GM12878 (cell line): ENCODE measurements around the gene ZNF511. TPM values are rescaled to one million over a fixed set of nuclear protein-coding genes. Genes with fewer than 3 reads are reported as not detected.

ENCODE experiments used
- ATAC-seq: fragments of 200-7000 bp; cut with Tn5 transposase; 3 replicates; pipeline ENCODE4 v1.9.1; 2020; ENCODE audit warnings: mild to moderate bottlenecking, moderate library complexity
- BruUV-seq: library from RNA; stranded (reverse); fragments of 400-500 nt; replicated peaks from 2 replicates; lab custom pipeline; 2021; lab: Mats Ljungman, UMichigan
- CTCF ChIA-PET: fragments of 300-600 bp; sonication (Branson Sonifier 250); formaldehyde crosslinking; extraction: SDS; loops from one replicate; lab custom pipeline; 2021; ENCODE audit warnings: inconsistent platforms; lab: Yijun Ruan, JAX
- POLR2A ChIA-PET: fragments of 350-600 bp; formaldehyde crosslinking; extraction: SDS; loops from one replicate; lab custom pipeline; 2021; ENCODE audit warnings: inconsistent platforms; lab: Charles Lee
- RAD21 ChIA-PET: fragments of 300-600 bp; sonication (Branson Sonifier 250); formaldehyde crosslinking; loops from one replicate; lab custom pipeline; 2023; ENCODE audit warnings: antibody characterized with exemption; ENCODE audit not compliant: unreplicated experiment; lab: Charles Lee
- SMC1A ChIA-PET: fragments of 300-600 bp; sonication (Branson Sonifier 250); formaldehyde crosslinking; loops from one replicate; lab custom pipeline; 2023; ENCODE audit not compliant: unreplicated experiment, uncharacterized antibody; lab: Charles Lee
- DNase-seq: peaks from one replicate; pipeline ENCODE4 v3.0.0-alpha.2; 2011; ENCODE audit warnings: low read depth, low spot score
- FAIRE-seq: peaks from 3 replicates; lab custom pipeline; 2011; peaks lifted over from hg19 to GRCh38; lab: Jason Lieb, UNC
- H2AFZ ChIP-seq: 2 replicates; pipeline ENCODE4 v1.6.0; 2011; ENCODE audit warnings: low read depth, low read length, control low read depth; ENCODE audit not compliant: control insufficient read depth
- H3K27ac ChIP-seq: 2 replicates; pipeline ENCODE4 v1.5.1; 2011; ENCODE audit warnings: control low read depth; ENCODE audit not compliant: control insufficient read depth, insufficient read depth
- H3K27me3 ChIP-seq, 2 experiments: replicated peaks in 1 of 2; 2 replicates each; pipeline versions ENCODE4 v1.6.0 to v1.6.1; 2011; ENCODE audit warnings: low read length in 1 of 2; ENCODE audit not compliant: control insufficient read depth in 2 of 2, insufficient read depth in 2 of 2
- H3K36me3 ChIP-seq, 2 experiments: 2 replicates each; pipeline ENCODE4 v1.5.1; 2011; ENCODE audit warnings: low read length in 1 of 2; ENCODE audit not compliant: control insufficient read depth in 2 of 2, insufficient read depth in 2 of 2
- H3K4me1 ChIP-seq: 2 replicates; pipeline ENCODE4 v1.6.1; 2011; ENCODE audit warnings: mild to moderate bottlenecking, low read length, moderate library complexity, mixed read lengths; ENCODE audit not compliant: control insufficient read depth, insufficient read depth
- H3K4me2 ChIP-seq: 2 replicates; pipeline ENCODE4 v1.6.0; 2011; ENCODE audit warnings: control low read depth; ENCODE audit not compliant: control insufficient read depth, insufficient read depth
- H3K4me3 ChIP-seq: fragments of 200-600 bp; sonication (generic); 2 replicates; pipeline ENCODE4 v1.5.1; 2016
- H3K79me2 ChIP-seq: 2 replicates; pipeline ENCODE4 v1.6.0; 2011; ENCODE audit warnings: low read length; ENCODE audit not compliant: control insufficient read depth, insufficient read depth
- H3K9ac ChIP-seq: 2 replicates; pipeline ENCODE4 v1.8.0; 2011; ENCODE audit warnings: low read length, control low read depth, mixed read lengths; ENCODE audit not compliant: control insufficient read depth, insufficient read depth
- H3K9me3 ChIP-seq: replicated peaks from 3 replicates; pipeline ENCODE4 v1.5.1; 2011; ENCODE audit warnings: mild to moderate bottlenecking, low read length; ENCODE audit not compliant: control insufficient read depth, insufficient read depth
- H4K20me1 ChIP-seq: 2 replicates; pipeline ENCODE4 v1.6.0; 2011; ENCODE audit not compliant: control insufficient read depth, insufficient read depth
- ASH2L ChIP-seq: fragments of 300-600, 200-600 bp; sonication (generic); IDR thresholded peaks from 2 replicates; pipeline ENCODE4 v1.6.1; 2017; ENCODE audit warnings: low read depth, mild to moderate bottlenecking, borderline replicate concordance
- CHD1 ChIP-seq: IDR thresholded peaks from 2 replicates; pipeline ENCODE4 v1.6.1; 2012; ENCODE audit warnings: low read depth, low read length, improper control_type of control experiment
- FOS ChIP-seq: IDR thresholded peaks from 3 replicates; pipeline ENCODE4 v1.6.1; 2011; ENCODE audit warnings: borderline replicate concordance; ENCODE audit not compliant: insufficient read length; ENCODE audit errors: extremely low read depth
- JUND ChIP-seq: IDR thresholded peaks from 2 replicates; pipeline ENCODE4 v1.6.1; 2012; ENCODE audit warnings: low read depth, mild to moderate bottlenecking, low read length, improper control_type of control experiment, moderate library complexity
- KAT2A ChIP-seq: conservative IDR thresholded peaks from 2 replicates; pipeline ENCODE4 v1.6.1; 2011; ENCODE audit warnings: low read depth, low read length; ENCODE audit not compliant: control insufficient read depth
- MEF2B ChIP-seq: fragments of 450-650 bp; IDR thresholded peaks from 2 replicates; pipeline ENCODE4 v1.6.1; 2018; ENCODE audit warnings: mild to moderate bottlenecking, moderate library complexity; ENCODE audit not compliant: partially characterized antibody, poor library complexity, severe bottlenecking
- NFYA ChIP-seq: IDR thresholded peaks from 2 replicates; pipeline ENCODE4 v1.6.1; 2011; ENCODE audit warnings: low read depth, mild to moderate bottlenecking, low read length, improper control_type of control experiment, borderline replicate concordance
- NR2C1 ChIP-seq: fragments of 450-650 bp; IDR thresholded peaks from 2 replicates; pipeline ENCODE4 v1.6.1; 2017; ENCODE audit warnings: antibody characterized with exemption, mild to moderate bottlenecking, moderate library complexity
- RFX5 ChIP-seq: IDR thresholded peaks from 2 replicates; pipeline ENCODE4 v1.6.1; 2011; ENCODE audit warnings: low read depth, low read length, improper control_type of control experiment
- SRF ChIP-seq, 2 experiments: IDR thresholded peaks; 2 replicates each; pipeline ENCODE4 v1.6.1; 2011; ENCODE audit warnings: low read depth in 2 of 2, low read length in 2 of 2, mild to moderate bottlenecking in 1 of 2, moderate library complexity in 1 of 2
- SUZ12 ChIP-seq: fragments of 200-600 bp; sonication (generic); IDR thresholded peaks from one replicate; pipeline ENCODE4 v1.6.1; 2018; ENCODE audit warnings: antibody characterized with exemption, mild to moderate bottlenecking; ENCODE audit not compliant: unreplicated experiment
- TAF1 ChIP-seq: IDR thresholded peaks from 2 replicates; pipeline ENCODE4 v1.6.1; 2011; ENCODE audit warnings: mild to moderate bottlenecking, low read depth, low read length, borderline replicate concordance
- TBL1XR1 ChIP-seq: IDR thresholded peaks from 2 replicates; pipeline ENCODE4 v1.6.1; 2012; ENCODE audit warnings: low read depth, low read length, improper control_type of control experiment
- YY1 ChIP-seq: IDR thresholded peaks from 2 replicates; pipeline ENCODE4 v1.6.1; 2011; ENCODE audit warnings: low read depth, mild to moderate bottlenecking, low read length
- ZNF384 ChIP-seq: IDR thresholded peaks from 2 replicates; pipeline ENCODE4 v1.6.1; 2012; ENCODE audit warnings: low read depth, mild to moderate bottlenecking, low read length, improper control_type of control experiment, borderline replicate concordance
- WGBS: methylation state at CpG from one replicate; pipeline ENCODE4 v1.1.6; 2016; ENCODE audit warnings: low lambda C conversion rate; ENCODE audit not compliant: insufficient replicate concordance, insufficient coverage; ENCODE audit errors: missing lambda C conversion rate; 5-methylcytosine and 5-hydroxymethylcytosine counted together
- in situ Hi-C: fragments of 300-500 bp; cut with MboI; formaldehyde crosslinking; loops from 9 replicates; pipeline ENCODE4 v1.14.3; 2018; ENCODE audit warnings: mixed read lengths
- intact Hi-C: fragments of 100-400 bp; cut with micrococcal nuclease; formaldehyde crosslinking; loops from one replicate; pipeline ENCODE4 v1.14.2; 2022; ENCODE audit not compliant: unreplicated experiment
- polyA plus RNA-seq, 11 experiments: library from polyadenylated mRNA; depleted of rRNA in 4 of 11; unstranded in 6 of 11; stranded (reverse) in 5 of 11; fragments of >200 nt; fragmentation: Nextera tagmentation in 4 of 11; fragmentation: Illumina TruSeq in 1 of 11; extraction: Ambion mirVana in 4 of 11; extraction: Trizol in 1 of 11; gene quantifications; 1 replicate in 1 of 11; 2 replicates in 10 of 11; pipeline versions ENCODE4 v1.2.1 to v1.2.3, GENCODE V29; 2011 to 2016; ENCODE audit warnings: inconsistent platforms in 2 of 11, missing spikeins in 2 of 11, low read depth in 1 of 11
- total RNA-seq, 4 experiments: library from RNA; depleted of rRNA in 3 of 4; stranded (reverse); fragments of >200 nt in 3 of 4; fragmentation: Illumina TruSeq in 1 of 4; extraction: Trizol in 1 of 4; gene quantifications; 2 replicates each; pipeline versions ENCODE4 v1.2.1 to v1.2.3, GENCODE V29; 2013 to 2021
- TF ChIP-seq, protein P1 (sequence below): fragments of 450-650 bp; IDR thresholded peaks from 2 replicates; pipeline ENCODE4 v1.6.1; 2016; ENCODE audit warnings: mild to moderate bottlenecking
- TF ChIP-seq, protein P2 (sequence below): IDR thresholded peaks from 2 replicates; pipeline ENCODE4 v1.6.1; 2012; ENCODE audit warnings: improper control_type of control experiment, low read depth, low read length; ENCODE audit not compliant: insufficient replicate concordance

ZNF511 gene
- total and polyA plus RNA-seq, 10 of the 15 experiments (the other 5 are each of a cell fraction or from before 2014, with no cell fraction given) = 0.58 to 110 (median 32.0) TPM

DNA sequence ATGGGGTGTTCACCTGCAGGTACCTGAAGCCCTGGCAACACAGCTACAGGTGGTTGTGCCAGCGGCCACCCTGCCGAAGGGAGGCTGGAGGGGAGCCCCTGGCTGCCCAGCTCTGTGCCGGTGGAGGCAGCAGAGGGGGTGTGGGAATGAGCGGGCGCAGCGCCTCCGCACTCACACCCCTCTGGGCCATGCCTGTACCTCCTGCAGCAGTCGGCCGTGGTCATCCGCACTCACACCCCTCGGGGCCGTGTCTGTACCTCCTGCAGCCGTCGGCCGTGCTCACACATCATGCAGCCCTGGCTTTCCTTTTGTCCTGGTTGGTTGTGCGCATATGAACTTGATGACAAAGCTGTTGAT lies 1.7 kb downstream of the ZNF511 start:
- Histone ChIP-seq H2AFZ (no peak overlapping the region), H3K9me3 (no peaks in the 10 kb centered on the region), H3K27me3 (no peaks in the 10 kb centered on the region), H3K36me3 (peaks cover 0 to 7% of the 10 kb centered on the region in 2 experiments; a peak in 3 of 4 replicates), H3K4me2 (no peak overlapping the region), H3K27ac (no peak overlapping the region), H3K9ac (no peak overlapping the region), H3K4me3 (no peak overlapping the region), H3K79me2 (peaks cover 30% of the 10 kb centered on the region), H4K20me1 (no peaks in the 10 kb centered on the region), H3K4me1 (peaks cover 19% of the 10 kb centered on the region)
- no peak for FAIRE-seq
- RAD21 ChIA-PET = no interaction called here
- no peak for DNase-seq
- CTCF ChIA-PET = interaction anchor here (1.5 kb wide), 1 partner anchor 10 kb away, joined by 3 read pairs; no protein-coding TSS in a partner anchor
- POLR2A ChIA-PET = no interaction called here
- WGBS = 96% methylated on average over 16 of the region's 16 CpGs
- in situ Hi-C loops = no loop called here
- no peak for ATAC-seq
- no TSS peak for BruUV-seq
- SMC1A ChIA-PET = no interaction called here
- intact Hi-C loops = no loop called here
- TF ChIP-seq, protein P1, sequence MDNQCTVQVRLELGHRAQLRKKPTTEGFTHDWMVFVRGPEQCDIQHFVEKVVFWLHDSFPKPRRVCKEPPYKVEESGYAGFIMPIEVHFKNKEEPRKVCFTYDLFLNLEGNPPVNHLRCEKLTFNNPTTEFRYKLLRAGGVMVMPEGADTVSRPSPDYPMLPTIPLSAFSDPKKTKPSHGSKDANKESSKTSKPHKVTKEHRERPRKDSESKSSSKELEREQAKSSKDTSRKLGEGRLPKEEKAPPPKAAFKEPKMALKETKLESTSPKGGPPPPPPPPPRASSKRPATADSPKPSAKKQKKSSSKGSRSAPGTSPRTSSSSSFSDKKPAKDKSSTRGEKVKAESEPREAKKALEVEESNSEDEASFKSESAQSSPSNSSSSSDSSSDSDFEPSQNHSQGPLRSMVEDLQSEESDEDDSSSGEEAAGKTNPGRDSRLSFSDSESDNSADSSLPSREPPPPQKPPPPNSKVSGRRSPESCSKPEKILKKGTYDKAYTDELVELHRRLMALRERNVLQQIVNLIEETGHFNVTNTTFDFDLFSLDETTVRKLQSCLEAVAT = no peak
- TF ChIP-seq TAF1 (no peak), ASH2L (no peak), YY1 (no peak), RFX5 (no peak), FOS (no peak), NFYA (no peak), TBL1XR1 (no peak), JUND (no peak), NR2C1 (no peak), SUZ12 (no peak), CHD1 (no peak), SRF (IDR thresholded peaks at IDR 0.05; ENCODE audit: low read depth in 2 of 2, low read length in 2 of 2) (no peak), MEF2B (no peak), KAT2A (no peak), ZNF384 (no peak)
- TF ChIP-seq, protein P2, sequence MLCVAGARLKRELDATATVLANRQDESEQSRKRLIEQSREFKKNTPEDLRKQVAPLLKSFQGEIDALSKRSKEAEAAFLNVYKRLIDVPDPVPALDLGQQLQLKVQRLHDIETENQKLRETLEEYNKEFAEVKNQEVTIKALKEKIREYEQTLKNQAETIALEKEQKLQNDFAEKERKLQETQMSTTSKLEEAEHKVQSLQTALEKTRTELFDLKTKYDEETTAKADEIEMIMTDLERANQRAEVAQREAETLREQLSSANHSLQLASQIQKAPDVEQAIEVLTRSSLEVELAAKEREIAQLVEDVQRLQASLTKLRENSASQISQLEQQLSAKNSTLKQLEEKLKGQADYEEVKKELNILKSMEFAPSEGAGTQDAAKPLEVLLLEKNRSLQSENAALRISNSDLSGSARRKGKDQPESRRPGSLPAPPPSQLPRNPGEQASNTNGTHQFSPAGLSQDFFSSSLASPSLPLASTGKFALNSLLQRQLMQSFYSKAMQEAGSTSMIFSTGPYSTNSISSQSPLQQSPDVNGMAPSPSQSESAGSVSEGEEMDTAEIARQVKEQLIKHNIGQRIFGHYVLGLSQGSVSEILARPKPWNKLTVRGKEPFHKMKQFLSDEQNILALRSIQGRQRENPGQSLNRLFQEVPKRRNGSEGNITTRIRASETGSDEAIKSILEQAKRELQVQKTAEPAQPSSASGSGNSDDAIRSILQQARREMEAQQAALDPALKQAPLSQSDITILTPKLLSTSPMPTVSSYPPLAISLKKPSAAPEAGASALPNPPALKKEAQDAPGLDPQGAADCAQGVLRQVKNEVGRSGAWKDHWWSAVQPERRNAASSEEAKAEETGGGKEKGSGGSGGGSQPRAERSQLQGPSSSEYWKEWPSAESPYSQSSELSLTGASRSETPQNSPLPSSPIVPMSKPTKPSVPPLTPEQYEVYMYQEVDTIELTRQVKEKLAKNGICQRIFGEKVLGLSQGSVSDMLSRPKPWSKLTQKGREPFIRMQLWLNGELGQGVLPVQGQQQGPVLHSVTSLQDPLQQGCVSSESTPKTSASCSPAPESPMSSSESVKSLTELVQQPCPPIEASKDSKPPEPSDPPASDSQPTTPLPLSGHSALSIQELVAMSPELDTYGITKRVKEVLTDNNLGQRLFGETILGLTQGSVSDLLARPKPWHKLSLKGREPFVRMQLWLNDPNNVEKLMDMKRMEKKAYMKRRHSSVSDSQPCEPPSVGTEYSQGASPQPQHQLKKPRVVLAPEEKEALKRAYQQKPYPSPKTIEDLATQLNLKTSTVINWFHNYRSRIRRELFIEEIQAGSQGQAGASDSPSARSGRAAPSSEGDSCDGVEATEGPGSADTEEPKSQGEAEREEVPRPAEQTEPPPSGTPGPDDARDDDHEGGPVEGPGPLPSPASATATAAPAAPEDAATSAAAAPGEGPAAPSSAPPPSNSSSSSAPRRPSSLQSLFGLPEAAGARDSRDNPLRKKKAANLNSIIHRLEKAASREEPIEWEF = no peak
